Kidney epithelial cell (primary cell): ENCODE results near the gene PNPLA2. TPM values are rescaled to one million over a fixed set of nuclear protein-coding genes. Genes with fewer than 3 reads are reported as not detected.

Experiments
- DNase-seq: peaks from one replicate; pipeline ENCODE4 v3.0.0-alpha.2; 2010; ENCODE audit warnings: low read depth
- H3K27me3 ChIP-seq: 2 replicates; pipeline ENCODE4 v1.6.0; 2011; ENCODE audit warnings: low read length; ENCODE audit not compliant: control insufficient read depth, insufficient read depth
- H3K36me3 ChIP-seq: 2 replicates; pipeline ENCODE4 v1.5.1; 2011; ENCODE audit warnings: low read length; ENCODE audit not compliant: control insufficient read depth, insufficient read depth
- H3K4me3 ChIP-seq: 2 replicates; pipeline ENCODE4 v1.5.1; 2011; ENCODE audit warnings: low read depth, mild to moderate bottlenecking, control low read depth, low read length
- CTCF ChIP-seq: IDR thresholded peaks from 2 replicates; pipeline ENCODE4 v1.5.1; 2011; ENCODE audit warnings: mild to moderate bottlenecking, moderate library complexity, low read length, control low read depth, inconsistent platforms; ENCODE audit not compliant: insufficient read depth, poor library complexity, severe bottlenecking
- total RNA-seq: library from RNA; depleted of rRNA; stranded (reverse); fragments of >200 nt; gene quantifications from 2 replicates; pipeline ENCODE4 v1.2.3, GENCODE V29; 2015

PNPLA2 gene
- total RNA-seq, 1 donor from 2014 or later, result 27.5 TPM

GRCh38 chr11:819129-819931 is 616 bp downstream of the PNPLA2 start:
- Histone ChIP-seq H3K4me3 (peak overlapping the region; percentile 85), H3K36me3 (peaks cover 3% of the 10 kb centered on the region), H3K27me3 (no peaks in the 10 kb centered on the region)
- no peak for TF ChIP-seq CTCF
- DNase-seq, result no peak

DNA sequence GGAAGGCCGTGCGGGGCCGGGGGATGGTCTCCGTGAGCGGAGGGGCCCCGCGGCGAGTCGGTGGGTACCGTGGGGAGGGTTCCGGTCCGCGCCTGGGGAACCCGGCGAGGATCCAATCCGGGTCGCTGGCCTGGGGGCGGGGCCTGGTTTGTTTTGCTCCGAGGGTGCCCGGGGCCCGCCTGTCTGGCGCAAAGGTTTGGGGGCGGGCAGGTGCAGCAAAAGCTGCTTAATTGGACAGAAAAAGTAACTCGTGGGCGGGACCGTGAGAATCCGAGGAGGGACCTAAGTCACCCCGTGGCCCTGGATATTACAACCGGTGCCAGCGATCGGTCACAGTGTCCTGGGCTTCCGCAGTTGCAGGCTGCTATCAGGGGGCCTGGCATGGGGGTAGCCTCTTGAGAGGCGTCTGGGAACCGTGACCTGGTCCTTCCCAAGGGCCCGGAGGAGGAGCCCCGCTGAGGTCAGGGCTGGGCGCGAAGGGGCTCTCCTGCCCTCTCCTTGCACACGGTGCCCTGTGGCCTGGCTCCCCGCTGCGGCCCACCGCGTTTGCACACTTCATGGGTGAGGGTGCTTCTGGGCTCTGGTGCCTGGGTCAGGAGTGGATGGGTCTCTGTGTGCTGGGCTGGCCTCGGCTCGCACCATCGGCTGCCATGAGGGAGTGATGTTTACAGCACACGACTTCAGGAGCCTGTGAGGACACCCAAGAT is 1.4 kb downstream of the PNPLA2 start:
- peaks cover 3% of the 10 kb centered on the region for H3K36me3 ChIP-seq
- no peak for DNase-seq
- H3K4me3 ChIP-seq, result peak overlapping the region; percentile 85
- no peaks in the 10 kb centered on the region for H3K27me3 ChIP-seq
- no peak for TF ChIP-seq CTCF

GRCh38 chr11:820655-821511 is 2.2 kb downstream of the PNPLA2 start:
- peaks cover 4% of the 10 kb centered on the region for H3K36me3 ChIP-seq
- H3K27me3 ChIP-seq, result no peaks in the 10 kb centered on the region
- peak overlapping the region; percentile 85 for H3K4me3 ChIP-seq
- no peak for TF ChIP-seq CTCF
- DNase-seq, result no peak

GRCh38 chr11:821512-822371 is 3.0 kb downstream of the PNPLA2 start:
- DNase-seq, result no peak
- peaks cover 4% of the 10 kb centered on the region for H3K36me3 ChIP-seq
- H3K4me3 ChIP-seq, result no peak overlapping the region
- no peaks in the 10 kb centered on the region for H3K27me3 ChIP-seq
- TF ChIP-seq CTCF, result no peak
